Limb (tissue), 2 donors: ENCODE data around the gene EEF1G.
"Not testable (repeated sequence)": the region's sequence is repeated elsewhere in the genome, so short reads cannot be mapped to it uniquely, and the experiment has no call there.

Experiments used
- DNase-seq, 2 donors: peaks; one replicate each; pipeline ENCODE4 v3.0.0-alpha.2; 2016; ENCODE audit errors: extremely low spot score in 2 of 2

Gene EEF1G, protein sequence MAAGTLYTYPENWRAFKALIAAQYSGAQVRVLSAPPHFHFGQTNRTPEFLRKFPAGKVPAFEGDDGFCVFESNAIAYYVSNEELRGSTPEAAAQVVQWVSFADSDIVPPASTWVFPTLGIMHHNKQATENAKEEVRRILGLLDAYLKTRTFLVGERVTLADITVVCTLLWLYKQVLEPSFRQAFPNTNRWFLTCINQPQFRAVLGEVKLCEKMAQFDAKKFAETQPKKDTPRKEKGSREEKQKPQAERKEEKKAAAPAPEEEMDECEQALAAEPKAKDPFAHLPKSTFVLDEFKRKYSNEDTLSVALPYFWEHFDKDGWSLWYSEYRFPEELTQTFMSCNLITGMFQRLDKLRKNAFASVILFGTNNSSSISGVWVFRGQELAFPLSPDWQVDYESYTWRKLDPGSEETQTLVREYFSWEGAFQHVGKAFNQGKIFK

DNA sequence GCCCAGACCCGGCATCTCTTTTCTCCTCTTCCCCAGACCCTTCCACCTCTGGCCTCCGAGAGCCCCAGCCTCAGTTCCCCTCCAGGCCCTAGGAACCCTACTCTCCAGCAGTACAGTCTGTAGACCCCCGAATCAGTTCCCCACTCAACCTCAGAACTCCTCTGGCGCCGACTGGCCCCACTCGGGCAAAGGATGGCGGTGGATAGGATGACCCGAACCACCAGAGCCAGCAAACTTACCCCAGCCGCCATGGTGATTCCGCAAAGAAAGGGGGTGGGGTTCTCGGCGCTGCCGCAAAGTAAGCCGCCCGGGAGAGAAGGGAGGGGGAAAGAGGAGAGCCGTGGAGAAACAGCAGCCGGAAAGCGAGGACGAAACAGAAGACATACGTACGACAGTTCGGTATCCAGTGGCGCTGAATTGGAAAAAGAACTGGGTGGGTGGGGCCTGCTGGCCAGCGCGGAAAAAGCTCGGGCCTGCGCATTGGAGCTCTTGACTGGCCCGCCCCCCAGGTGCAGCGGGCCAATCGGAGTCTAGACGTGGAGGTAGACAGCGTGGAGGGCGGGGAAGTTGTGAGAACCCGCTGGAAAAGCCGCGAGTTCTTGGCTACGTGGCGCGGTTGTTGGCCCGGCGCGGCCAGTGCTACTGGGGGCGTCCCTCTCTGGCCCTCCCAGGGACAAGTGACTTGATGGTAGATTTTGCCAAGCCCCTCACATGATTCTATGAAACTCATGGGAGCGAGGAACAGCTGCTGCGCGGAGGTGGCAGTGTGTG, at the start of gene EEF1G:
EEF1G (minus strand) TSS at position 300 of the 771 bp plus-strand sequence; CDS start at position 251, 49 bp downstream.
- peak; percentile 98 to 100 for DNase-seq

DNA sequence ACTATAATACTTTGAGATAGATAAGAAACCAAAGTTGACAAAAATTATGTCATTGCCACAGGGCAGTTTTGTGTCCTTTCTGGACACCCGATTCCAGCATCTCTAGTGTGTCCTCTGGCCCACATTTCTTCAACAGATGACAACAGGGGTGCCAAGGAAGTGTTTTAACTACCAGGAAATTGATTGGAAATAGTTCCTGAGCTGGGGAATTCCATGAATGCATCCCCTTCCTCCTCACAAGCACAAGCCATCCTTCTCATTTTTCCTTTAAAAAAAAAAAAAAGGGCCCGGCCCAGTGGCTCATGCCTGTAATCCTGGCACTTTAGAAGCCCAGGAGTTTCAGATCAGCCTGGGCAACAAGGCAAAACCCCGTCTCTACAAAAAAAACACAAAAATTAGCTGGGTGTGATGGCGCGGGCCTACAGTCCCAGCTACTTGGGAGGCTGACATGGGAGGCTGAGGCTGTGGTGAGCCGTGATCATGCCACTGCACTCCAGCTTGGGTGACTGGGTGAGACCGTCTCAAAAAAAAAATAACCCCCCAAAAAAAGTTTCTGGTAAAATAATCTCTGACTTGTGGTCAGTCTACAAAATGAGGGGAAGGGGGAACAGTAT, 48.9 kb upstream of the EEF1G start:
- DNase-seq, result no peak

DNA sequence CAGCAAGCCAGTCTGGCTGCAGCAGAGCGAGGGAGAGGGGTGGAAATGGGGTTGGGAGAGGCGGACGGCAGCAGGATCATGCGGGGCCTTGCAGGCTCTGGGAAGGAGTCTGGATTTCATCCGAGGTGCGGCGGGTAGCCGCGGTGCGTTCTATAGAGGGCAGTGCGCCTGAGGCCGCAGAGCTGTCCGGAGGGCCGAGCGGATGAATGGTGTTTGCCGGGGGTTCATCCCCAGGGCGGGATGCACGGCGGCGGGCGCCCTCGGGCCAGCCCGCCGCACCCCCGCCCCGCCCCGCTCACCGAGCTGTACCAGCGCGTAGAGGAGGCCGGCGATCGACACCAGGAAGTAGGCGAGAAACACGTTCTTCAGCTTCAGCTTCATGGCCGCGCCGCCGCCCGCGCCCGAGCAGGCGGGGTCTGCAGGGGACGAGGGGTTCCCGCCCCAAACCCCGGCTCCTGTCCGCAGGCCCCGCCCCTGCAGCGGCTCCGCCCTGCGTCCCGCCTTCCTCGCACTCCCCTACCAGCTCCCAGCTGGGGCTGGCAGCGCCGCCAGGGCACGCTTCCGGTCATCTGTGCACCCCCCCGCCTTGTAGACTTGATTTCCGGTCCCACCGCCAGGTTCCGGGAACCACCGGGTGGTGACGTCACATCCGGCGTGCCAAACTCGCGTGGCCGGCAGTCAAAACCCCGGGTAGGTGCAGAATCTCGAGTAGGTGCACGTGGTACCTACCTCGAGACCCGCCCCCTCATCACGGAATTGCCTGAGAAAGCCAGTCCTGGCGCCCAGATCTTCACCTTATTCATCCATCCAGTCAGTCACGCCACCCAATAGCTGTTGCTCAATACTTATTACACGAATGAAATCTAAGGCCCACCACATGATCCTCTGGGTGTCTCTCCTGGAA, 48.1 kb upstream of the EEF1G start, which contains the start of gene B3GAT3:
B3GAT3 (minus strand) TSS at position 420 of the 904 bp plus-strand sequence; CDS start at position 381, 39 bp downstream.
- peak; percentile 93 to 96 for DNase-seq

DNA sequence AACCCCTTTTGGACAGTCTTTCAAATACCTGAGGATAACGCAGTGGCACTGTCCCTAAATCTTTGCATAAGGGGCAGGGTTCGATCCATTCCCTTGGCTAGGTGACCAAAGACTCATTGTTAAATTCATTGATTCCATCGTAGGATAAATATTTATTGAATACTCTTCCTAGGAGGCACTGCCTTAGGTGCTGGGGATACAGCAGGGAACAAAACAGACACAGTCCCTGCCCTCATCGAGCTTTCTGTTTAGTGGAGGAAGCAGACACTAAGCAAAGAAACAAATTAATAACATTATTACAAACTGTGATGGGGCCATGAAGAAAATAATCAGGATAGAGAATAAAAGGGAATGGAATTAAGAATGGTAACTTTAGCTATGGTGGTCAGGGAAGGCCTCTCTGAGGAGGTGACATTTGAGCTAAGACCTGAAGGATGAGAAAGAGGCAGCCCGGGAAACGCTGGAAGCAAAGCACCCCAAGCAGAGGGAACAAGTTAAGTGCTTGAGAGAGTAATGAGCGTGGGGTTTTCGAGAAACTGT, 47.4 kb upstream of the EEF1G start:
- DNase-seq, result no peak

DNA sequence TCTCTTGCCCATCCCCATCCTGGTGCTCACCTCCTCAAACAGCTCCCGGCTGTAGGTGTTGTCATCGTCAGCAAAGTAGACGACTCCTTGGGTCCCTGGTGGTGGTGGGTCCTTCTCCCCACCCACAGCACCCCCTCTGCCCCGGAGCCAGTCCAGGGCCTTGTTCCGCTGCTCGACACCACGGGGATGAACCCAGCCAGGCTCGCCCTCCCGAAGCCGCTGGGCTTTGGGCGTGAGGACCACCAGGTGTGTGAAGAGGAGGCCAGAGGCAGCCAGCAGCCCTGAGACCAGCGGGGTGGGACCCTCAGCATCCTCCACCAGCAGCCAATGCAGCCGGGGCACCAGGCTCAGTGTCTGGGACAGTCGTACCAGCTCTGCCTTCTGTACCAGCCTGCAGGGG, 43.3 kb upstream of the EEF1G start:
- not testable (repeated sequence) for DNase-seq

DNA sequence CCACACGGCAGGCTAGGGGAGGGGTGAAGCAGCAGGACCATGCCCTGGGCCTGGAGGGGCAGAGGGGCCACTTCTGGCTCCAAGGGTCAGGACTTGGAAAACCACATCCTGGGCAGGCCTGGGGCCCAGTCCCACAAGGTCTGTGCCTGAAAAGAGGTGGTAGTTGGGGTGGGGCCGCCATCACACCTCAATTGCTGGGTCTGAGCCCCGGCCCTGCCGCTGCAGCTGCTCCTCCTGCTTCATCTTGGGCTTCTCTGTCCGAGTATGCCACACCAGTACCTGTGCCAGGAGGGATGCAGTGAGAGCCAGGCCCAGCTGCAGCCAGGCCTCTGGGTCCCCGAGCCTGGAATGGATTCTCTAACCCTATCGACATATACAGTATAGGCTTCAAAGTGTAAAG, 41.8 kb upstream of the EEF1G start:
- no peak for DNase-seq

DNA sequence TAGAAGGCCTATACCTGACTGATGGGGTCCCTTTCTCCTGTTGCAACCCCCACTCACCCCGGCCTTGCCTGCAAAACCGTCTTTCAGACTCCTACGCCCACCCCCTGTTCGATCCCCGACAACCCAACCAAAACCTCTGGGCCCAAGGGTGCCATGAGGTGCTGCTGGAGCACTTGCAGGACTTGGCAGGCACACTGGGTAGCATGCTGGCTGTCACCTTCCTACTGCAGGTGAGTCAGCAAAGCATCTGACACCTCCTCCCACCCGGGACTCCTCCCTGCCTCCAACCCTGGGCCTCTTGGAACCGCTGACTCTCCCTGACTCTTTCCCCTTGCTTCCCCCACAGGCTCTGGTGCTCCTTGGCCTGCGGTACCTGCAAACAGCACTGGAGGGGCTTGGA, 40.6 kb upstream of the EEF1G start:
- no peak for DNase-seq

DNA sequence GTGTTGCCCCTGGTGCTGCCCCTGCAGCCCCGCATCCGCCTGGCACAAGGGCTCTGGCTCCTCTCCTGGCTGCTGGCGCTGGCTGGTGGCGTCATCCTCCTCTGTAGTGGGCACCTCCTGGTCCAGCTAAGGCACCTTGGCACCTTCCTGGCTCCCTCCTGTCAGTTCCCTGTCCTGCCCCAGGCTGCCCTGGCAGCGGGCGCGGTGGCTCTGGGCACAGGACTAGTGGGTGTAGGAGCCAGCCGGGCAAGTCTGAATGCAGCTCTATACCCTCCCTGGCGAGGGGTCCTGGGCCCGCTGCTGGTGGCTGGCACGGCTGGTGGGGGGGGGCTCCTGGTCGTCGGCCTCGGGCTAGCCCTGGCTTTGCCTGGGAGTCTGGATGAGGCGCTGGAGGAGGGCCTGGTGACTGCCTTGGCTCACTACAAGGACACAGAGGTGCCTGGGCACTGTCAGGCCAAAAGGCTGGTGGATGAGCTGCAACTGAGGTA, 39.6 kb upstream of the EEF1G start:
- peak in 1 of 2 donors; percentile 52 for DNase-seq

DNA sequence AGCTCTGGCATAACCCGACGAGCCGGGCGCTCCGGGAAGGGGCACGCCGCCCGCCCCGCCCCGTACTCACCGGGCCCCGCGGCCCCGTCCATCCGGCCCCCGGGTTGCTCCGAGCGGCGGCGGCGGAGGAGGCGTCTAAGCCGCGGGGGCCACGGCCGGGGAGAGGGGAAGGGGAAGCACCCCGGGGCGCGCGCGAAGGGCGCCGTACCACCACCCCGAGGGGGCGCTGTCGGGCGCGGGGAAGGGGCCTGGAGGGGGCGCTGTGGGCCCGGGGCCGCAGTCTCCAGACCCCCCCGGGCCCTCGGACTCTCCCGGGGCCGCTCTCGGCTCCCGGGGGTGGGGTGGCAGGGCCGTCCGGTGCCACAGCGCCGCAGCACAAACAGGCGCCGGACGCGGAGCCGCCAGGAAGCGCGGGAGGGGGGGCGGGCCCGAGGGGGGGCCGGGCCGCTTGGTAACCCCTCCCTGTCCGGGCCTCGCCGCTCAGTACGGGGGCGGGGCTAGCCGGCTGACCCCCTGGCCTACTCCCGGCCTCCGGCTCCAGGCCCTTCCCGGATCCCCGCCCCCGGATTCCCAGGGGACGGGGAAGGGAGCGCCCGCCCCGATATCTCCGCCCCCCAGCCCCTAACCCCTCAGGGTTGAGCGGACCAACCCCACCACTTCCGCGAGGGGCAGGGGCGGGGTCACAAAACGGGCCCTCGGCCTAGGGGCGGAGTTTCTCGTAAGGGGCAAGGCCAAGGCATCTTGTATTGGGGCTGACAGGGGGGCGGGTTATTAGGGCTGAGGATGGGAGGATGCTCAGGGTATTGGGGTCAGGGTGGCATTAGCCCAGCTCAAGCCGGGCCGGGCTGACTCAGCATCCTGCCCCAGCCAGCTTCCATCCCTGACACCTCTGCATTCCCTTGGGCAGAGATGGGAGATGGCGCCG, 38.9 kb upstream of the EEF1G start, which contains the start of the genes EML3 and ROM1:
EML3 (minus strand) TSS at position 410 of the 925 bp plus-strand sequence; CDS start at position 92, 318 bp downstream.
ROM1 (plus strand) TSS at position 892 of the 925 bp plus-strand sequence; CDS start at position 917, 25 bp downstream.
- DNase-seq, result peak; percentile 77 to 89

DNA sequence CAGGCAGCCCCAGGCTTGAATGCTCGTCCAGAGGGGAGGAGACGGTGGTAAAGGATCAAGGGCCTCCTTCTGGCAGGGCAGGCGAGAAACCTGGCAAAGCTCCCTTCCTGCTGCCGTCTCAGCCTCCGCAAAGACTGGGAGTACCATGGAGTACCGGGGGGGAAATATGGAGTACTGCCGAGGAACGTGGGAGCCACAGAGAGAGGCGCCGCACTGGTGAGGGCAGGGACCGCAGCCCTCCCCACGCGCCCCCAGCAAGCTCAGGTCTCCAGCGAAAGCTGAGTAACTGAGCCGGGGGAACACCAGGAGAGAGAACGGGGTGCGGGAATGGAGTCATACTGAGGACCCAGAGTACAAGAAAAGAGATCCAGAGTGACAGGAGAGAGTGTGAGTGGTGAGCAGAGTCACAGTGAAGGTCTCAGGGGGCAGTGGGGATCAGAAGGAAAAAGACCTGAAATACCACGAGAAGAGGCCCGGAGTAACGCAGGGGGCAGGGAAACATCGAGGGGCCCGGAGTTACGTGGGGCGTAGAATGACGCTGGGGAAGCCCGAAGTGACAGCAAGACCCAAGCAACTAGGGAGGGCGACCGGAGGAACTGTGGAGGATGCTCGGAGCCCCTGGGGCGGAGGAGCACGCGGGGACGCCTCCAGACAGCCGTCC, 38.1 kb upstream of the EEF1G start:
- peak; percentile 61 to 72 for DNase-seq

DNA sequence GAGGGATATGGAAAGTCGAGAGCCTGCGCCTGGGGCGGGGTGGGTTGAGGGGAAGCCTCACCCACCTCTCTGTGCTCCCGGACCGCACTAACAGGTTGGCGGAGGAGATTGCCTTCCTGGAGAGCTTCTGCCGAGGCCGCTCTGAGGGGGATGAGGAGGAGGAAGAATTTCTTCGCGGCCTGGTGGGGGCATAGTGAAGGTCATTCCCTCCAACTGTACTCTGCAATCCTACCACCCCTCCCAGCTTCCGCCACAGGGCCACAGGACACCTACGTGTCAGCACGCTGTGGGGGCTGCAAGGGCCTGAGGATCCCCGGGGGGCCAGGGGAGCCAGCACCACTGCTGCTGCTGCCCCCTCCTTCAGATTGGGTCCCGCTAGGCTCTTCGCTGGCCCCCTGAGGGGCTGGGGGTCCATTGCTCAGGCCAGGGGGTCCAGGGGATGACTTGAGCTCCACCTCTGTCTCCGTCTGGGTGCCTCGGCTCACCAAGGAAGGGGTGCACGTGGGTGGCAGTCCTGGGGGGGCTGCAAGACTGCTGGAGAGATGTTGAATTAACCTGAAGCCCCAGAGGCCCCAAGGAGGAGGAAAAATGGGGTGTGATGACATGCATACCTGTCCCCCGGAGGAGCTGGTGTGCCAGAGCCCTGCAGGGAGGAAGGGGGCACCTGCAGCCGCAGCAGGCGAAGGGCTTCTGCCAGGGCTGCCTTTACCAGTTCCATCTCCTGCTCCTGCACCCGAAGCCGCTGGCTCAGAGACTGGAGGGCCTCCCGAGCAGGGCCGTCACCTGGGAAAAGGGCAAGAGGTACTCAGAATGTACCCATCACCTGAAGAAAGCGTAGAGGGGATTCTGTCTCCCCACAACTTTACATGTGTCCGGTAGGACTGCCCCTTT, 37.4 kb upstream of the EEF1G start:
- peak in 1 of 2 donors; percentile 38 for DNase-seq

DNA sequence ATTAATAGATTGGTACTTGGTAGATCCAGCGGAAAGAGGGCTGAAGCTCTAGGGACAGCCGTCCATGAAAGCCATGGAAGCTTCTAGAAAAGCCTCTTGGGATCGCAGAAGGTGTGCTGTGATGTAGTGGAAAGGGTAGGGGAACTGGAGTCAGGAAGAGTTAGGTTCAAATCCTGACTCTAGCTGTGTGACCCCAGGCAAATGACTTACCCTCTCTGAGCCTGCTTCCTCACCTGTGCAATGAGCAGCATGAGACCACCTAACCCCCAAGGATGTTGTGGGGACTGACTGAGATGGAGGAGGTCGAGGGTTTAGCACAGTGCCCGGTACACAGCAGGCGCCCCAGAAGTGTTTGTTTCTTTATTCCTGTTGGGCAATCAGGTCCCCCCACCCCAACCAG, 36.7 kb upstream of the EEF1G start:
- no peak for DNase-seq

DNA sequence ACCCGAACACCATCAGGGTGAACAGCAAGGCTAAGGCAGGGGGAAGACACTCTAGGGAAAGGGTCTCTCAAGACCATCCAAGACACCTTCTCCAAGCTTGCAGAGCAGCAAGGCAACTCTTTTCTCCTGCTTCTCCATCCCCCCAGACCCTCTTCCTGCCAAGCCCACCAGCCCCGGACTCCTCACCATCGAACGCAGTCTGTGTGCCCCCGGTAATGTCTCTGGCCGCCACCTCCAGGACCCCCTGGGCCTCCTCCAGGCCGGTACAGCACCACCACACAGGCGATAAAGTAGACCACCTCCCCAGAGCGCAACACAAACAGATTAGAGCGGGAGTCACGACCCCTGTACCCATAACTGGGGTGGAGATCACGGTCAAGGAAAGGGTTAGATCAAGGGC, 35.1 kb upstream of the EEF1G start:
- no peak for DNase-seq

DNA sequence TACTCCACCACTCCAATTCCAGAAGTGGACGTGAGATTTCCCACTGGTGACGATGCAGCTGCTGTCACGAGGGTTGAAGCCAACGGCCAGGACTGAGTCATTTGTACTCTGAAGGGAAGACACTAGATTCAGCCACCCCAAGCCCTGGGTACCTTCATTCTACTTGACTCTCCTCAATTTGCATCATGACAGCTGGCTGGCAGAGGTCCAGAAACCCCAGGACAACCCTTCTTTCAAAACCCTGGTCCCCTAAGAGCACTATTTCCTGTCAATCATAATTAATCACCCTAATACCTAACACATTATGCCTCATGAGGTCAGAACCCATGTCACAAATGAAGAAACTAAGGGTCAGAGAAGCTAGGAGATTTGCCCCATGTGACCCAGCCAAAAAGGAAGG, 34.0 kb upstream of the EEF1G start:
- no peak for DNase-seq

DNA sequence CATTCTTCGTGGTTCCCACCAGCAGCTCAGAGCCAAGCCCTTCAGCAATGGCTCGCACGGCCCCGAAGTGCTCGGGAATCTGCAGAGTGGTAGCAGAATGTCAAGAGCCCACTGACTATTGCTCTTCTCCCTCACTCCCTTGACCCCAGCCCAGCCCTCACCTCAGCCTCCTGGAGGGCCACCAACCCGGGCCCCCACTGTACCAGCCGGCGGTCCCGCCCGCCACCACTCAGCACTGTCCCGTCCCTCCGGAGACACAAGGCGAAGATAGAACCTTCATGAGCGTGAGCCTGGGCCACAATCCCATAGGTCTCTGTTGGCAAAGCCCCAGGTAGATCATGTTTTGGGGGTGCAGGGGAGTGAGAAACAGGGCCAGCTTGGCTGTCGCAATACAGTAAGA, 32.2 kb upstream of the EEF1G start:
- DNase-seq, result no peak

DNA sequence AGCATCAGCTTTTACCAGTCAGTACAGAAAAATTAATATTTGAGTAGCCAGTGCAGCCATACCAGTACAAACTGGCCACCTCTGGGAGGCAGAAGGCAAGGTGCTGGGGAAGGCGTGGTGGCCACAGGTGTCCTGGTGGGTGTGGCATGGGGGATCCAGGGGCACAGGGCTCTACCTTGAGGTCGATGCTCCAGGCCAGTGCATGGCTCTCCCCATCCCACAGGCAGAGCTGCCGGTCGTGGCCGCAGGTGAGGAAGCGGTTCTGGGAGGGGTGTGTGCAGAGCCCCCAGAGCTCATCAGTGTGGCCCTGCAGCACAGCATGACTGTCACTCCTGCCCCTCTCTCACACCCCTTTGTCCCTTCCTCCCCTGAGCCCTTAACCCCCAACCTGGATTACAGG, 31.8 kb upstream of the EEF1G start:
- no peak for DNase-seq

DNA sequence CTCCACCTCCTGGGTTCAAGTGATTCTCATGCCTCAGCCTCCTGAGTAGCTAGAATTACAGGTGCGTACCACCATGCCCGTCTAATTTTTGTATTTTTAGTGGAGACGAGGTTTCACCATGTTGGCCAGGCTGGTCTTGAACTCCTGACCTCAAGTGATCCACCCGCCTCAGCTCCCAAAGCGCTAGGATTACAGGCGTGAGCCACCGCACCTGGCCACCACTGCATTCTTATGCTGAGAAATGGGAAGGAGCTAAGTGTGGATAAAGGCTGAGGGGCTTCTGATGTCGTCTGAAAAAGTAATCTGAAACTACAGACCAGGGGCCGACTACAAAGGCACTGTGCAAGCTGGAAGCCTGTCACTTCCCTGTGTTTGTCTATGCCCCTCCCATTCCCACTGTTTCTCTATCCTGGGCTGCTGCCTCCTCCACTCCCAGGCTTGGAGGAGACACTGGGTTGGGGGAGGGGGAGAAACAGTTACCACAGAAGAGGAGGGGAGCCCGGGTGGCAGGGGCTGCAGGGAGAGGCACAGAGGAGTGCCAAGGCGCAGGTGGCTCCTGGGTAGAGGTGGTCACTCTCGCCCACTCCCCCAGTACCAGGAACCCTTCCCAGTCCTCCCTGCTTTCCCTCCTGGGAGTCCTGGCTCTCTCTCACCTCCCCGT, 30.9 kb upstream of the EEF1G start:
- DNase-seq, result no peak
